Measurements from ENCODE around the gene ZNHIT6.

GRCh38 chr1:85638412-85638811 lies 69.8 kb downstream of the ZNHIT6 start:
- no peak for TF ChIP-seq CTCF (IDR thresholded peaks at IDR 0.05)
- no peak for TF ChIP-seq POLR2A (IDR thresholded peaks at IDR 0.05)

All from esophagus squamous epithelium (tissue), 4 donors.